GM08714 (cell line): Measurements from ENCODE around the gene OSBPL3.

Experiments
- H3K4me3 ChIP-seq: fragments of 200-500 bp; sonication (Bioruptor generic); 2 replicates; pipeline ENCODE4 v1.5.1; 2014; ENCODE audit warnings: mild to moderate bottlenecking, low read length, inconsistent platforms
- ZNF274 ChIP-seq: IDR thresholded peaks from 2 replicates; pipeline ENCODE4 v1.6.1; 2012; ENCODE audit warnings: mild to moderate bottlenecking, low read depth, low read length

OSBPL3 gene

GRCh38 chr7:24971333-24972165 is 8.4 kb downstream of the OSBPL3 start:
- no peak overlapping the region for H3K4me3 ChIP-seq
- TF ChIP-seq ZNF274 = no peak

- no peak overlapping the region for H3K4me3 ChIP-seq
Observed at GRCh38 chr7:24970676-24971075, 9.3 kb downstream of the OSBPL3 start.

GRCh38 chr7:24968165-24968564 is 11.8 kb downstream of the OSBPL3 start:
- no peak overlapping the region for H3K4me3 ChIP-seq
- TF ChIP-seq ZNF274 = no peak

More at GRCh38 chr7:24970676-24971075, 9.3 kb downstream of the OSBPL3 start:
- TF ChIP-seq ZNF274 = no peak

DNA sequence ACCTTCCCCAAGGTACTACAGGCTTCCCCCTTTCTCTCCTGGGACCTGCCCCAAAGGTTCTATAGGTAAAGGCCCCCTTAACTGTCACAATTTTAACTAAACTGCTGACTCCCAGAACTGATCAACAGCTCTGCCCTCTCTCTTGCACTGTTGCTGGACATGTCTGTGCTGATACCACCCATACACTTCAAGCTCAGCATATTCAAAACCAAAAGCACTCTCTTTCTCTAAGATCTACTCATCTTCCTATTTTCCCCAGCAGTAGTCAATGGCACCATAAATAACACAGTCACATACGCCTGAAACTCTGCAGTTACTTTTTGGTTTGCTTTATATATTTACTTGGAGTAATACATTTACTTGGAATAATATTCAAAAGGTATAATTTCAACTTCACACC is 12.3 kb downstream of the OSBPL3 start:
- no peak overlapping the region for H3K4me3 ChIP-seq
- TF ChIP-seq ZNF274 = no peak

GRCh38 chr7:24966802-24967201 is 13.2 kb downstream of the OSBPL3 start:
- no peak for TF ChIP-seq ZNF274
- no peak overlapping the region for H3K4me3 ChIP-seq

- no peak for TF ChIP-seq ZNF274
- peak overlapping the region; percentile 35; the same call in 1 of the 2 replicates for H3K4me3 ChIP-seq
Observed at GRCh38 chr7:24965831-24966708, 13.9 kb downstream of the OSBPL3 start.

- no peak for TF ChIP-seq ZNF274
- H3K4me3 ChIP-seq = no peak overlapping the region
Observed at GRCh38 chr7:24964191-24964590, 15.8 kb downstream of the OSBPL3 start.

DNA sequence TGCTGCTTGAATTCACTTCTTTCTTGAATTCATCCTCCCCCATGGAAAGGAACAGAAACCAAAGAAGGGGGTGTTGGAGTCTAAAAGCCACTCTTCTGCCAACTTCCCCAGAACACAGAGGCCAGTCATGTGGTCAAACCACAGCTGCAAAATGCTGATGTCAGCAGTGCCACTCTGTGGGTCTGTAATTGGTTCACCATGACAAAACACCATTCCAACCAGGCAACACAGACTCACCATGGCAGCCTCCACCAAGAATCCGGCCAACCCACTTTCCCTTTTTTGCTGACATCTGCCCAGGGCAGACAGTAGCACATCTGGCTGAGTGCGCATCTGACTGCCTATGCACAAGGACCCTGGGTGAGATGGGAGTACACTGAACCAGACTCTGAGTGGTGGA is 16.8 kb downstream of the OSBPL3 start:
- no peak overlapping the region for H3K4me3 ChIP-seq
- TF ChIP-seq ZNF274 = no peak

- no peak for TF ChIP-seq ZNF274
- H3K4me3 ChIP-seq = no peak overlapping the region
Observed at GRCh38 chr7:24962418-24962962, 17.5 kb downstream of the OSBPL3 start.

GRCh38 chr7:24959735-24960485 is 20.1 kb downstream of the OSBPL3 start:
- H3K4me3 ChIP-seq = no peak overlapping the region

GRCh38 chr7:24958399-24958798 is 21.6 kb downstream of the OSBPL3 start:
- no peak overlapping the region for H3K4me3 ChIP-seq
- TF ChIP-seq ZNF274 = no peak

More at GRCh38 chr7:24959735-24960485, 20.1 kb downstream of the OSBPL3 start:
- no peak for TF ChIP-seq ZNF274

DNA sequence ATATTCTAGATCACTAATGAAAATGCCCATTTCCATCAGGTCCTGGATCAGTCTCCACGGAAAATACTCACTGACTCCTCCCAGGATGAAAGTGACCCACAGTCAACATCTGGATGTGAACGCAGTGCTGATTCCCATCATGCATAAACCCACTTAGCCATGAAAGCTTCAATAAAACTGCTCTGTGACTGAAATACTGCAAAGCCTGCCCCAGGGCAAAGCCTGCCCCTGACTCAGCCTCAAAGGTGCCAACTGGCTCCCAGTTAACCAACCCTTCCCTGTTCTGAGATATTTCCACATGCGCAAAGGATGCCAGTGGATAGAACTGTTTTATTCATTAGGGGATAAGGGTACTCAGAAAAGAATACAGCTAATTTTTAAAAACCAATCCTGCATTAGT is 24.0 kb downstream of the OSBPL3 start:
- H3K4me3 ChIP-seq = no peak overlapping the region
- no peak for TF ChIP-seq ZNF274

GRCh38 chr7:24955313-24955712 is 24.7 kb downstream of the OSBPL3 start:
- no peak for TF ChIP-seq ZNF274

DNA sequence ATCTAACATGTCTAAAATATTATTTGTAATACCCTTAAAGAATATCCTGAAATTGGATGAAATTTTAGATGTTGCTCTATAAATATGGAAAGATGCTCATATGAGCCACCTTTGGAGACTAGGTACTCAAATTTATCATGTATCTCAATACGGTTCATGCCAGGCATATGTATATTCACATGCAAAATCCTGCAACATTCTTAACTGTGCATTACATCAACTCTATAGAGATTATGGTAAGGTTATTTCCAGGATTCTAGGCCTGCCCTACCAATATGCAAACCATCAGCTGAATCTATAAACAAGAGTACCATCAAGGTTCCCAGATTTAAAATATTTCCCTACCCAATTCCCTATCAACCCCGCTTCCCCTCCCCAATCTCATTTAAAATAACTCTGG is 27.5 kb downstream of the OSBPL3 start:
- no peak for TF ChIP-seq ZNF274
- no peak overlapping the region for H3K4me3 ChIP-seq

More at GRCh38 chr7:24955313-24955712, 24.7 kb downstream of the OSBPL3 start:
- no peak overlapping the region for H3K4me3 ChIP-seq
